ENCODE data around the gene CBFA2T2. TPM values are rescaled to one million over a fixed set of nuclear protein-coding genes. Genes with fewer than 3 reads are reported as not detected.

The CBFA2T2 gene
- total and polyA plus RNA-seq, 2 of the 4 experiments (the other 2 are of a cell fraction) = 3.8 to 6.2 TPM

GRCh38 chr20:33441142-33441955 lies 48.5 kb upstream of the CBFA2T2 start:
- Histone ChIP-seq H3K27me3 (ENCODE audit: control insufficient read depth, insufficient read depth, low read length) (no peaks in the 10 kb centered on the region), H3K36me3 (ENCODE audit: control insufficient read depth, insufficient read depth, low read length) (no peaks in the 10 kb centered on the region), H3K18ac (ENCODE audit: low read depth, low read length) (no peak overlapping the region), H2AK9ac (replicated peaks; ENCODE audit: low read depth, low read length, poor library complexity) (peak overlapping the region; percentile 29), H2BK15ac (ENCODE audit: low read depth, low read length) (no peak overlapping the region), H2BK120ac (ENCODE audit: low read depth, low read length) (no peak overlapping the region), H3K79me1 (ENCODE audit: low read depth in 1 of 2, low read length in 2 of 2) (peaks cover 4 to 22% of the 10 kb centered on the region in 2 experiments; a peak in 2 of 4 replicates), H2BK5ac (ENCODE audit: low read depth, low read length, poor library complexity, severe bottlenecking) (no peak overlapping the region), H2AK5ac (ENCODE audit: low read depth, low read length) (no peak overlapping the region), H2AFZ (replicated peaks; ENCODE audit: low read length, poor library complexity) (no peak overlapping the region), H3K9me1 (ENCODE audit: insufficient read depth, low read length) (peaks cover 10% of the 10 kb centered on the region; the same call in 1 of the 2 replicates), H3K27ac (ENCODE audit: insufficient read depth, low read length) (no peak overlapping the region), H3K4me3 (ENCODE audit: insufficient read depth, low read depth, low read length) (no peak overlapping the region), H3K4me1 (ENCODE audit: control insufficient read depth, insufficient read depth, low read length) (peaks cover 6% of the 10 kb centered on the region), H4K91ac (ENCODE audit: insufficient read depth, low read depth, low read length) (no peak overlapping the region), H3K23ac (ENCODE audit: low read depth, low read length) (no peak overlapping the region), H3K14ac (replicated peaks; ENCODE audit: low read depth, low read length) (no peak overlapping the region), H4K8ac (ENCODE audit: low read depth in 2 of 2, low read length in 2 of 2) (no peak overlapping the region), H4K5ac (ENCODE audit: low read depth, low read length) (no peak overlapping the region), H3K4ac (ENCODE audit: low read depth, low read length) (no peak overlapping the region), H3K56ac (ENCODE audit: extremely low read depth, insufficient read depth, low read length) (no peak overlapping the region), H3K9ac (ENCODE audit: low read depth, low read length) (no peak overlapping the region), H3K4me2 (ENCODE audit: low read depth, low read length) (no peak overlapping the region), H4K20me1 (ENCODE audit: insufficient read depth, low read length) (0 out of 2 replicates have a peak, but pooled peaks cover 3% of the 10 kb centered on the region), H2BK20ac (ENCODE audit: low read depth, low read length) (no peak overlapping the region), H3K9me3 (ENCODE audit: control insufficient read depth, insufficient read depth, low read length) (no peaks in the 10 kb centered on the region)
- ChIA-PET CTCF (no interaction called here), POLR2A (ENCODE audit: unreplicated experiment) (interaction anchor here (0.6 kb wide), 1 partner anchor 371 kb away, joined by 3 read pairs; no protein-coding TSS in a partner anchor)
- no peak for DNase-seq
- no peak for ATAC-seq (ENCODE audit: low read depth)
- dilution Hi-C loops (cut with HindIII; ENCODE audit: low sequenced_read_pairs, unreplicated experiment) = no loop called here
- intact Hi-C loops (cut with micrococcal nuclease) = no loop called here
- in situ Hi-C loops (cut with MboI; ENCODE audit: low sequenced_read_pairs) = no loop called here
- WGBS, 2 experiments (ENCODE audit: extremely low coverage in 2 of 2, insufficient read length in 1 of 2) = no CpG with 5 or more reads among the region's 7 CpGs
- BruUV-seq (replicated peaks) = no TSS peak
- no peak for TF ChIP-seq MXI1 (IDR thresholded peaks at IDR 0.05; ENCODE audit: borderline replicate concordance, low read depth, low read length)
- TF ChIP-seq MAZ (IDR thresholded peaks at IDR 0.05; ENCODE audit: borderline replicate concordance, low read depth, low read length) = no peak
- no peak for TF ChIP-seq CTCF (conservative IDR thresholded peaks at IDR 0.05; ENCODE audit: low read depth, low read length)
- TF ChIP-seq RFX5 (IDR thresholded peaks at IDR 0.05; ENCODE audit: low read depth, low read length) = no peak
- TF ChIP-seq NFE2L2 (IDR thresholded peaks at IDR 0.05; ENCODE audit: low read depth, low read length) = no peak
- no peak for TF ChIP-seq SMC3 (IDR thresholded peaks at IDR 0.05; ENCODE audit: low read depth, low read length)
- no peak for TF ChIP-seq CEBPB (IDR thresholded peaks at IDR 0.05; ENCODE audit: low read depth, low read length)
- TF ChIP-seq USF2 (IDR thresholded peaks at IDR 0.05; ENCODE audit: low read depth, low read length) = no peak
- no peak for TF ChIP-seq POLR2A (IDR thresholded peaks at IDR 0.05; ENCODE audit: low read depth, low read length)
- no peak for TF ChIP-seq CHD1 (IDR thresholded peaks at IDR 0.05; ENCODE audit: low read depth, low read length)
- no peak for TF ChIP-seq ELK1 (IDR thresholded peaks at IDR 0.05; ENCODE audit: borderline replicate concordance, low read depth, low read length)
- no peak for TF ChIP-seq FOS (IDR thresholded peaks at IDR 0.05; ENCODE audit: low read depth, low read length)
- TF ChIP-seq MAFK (IDR thresholded peaks at IDR 0.05; ENCODE audit: low read depth, low read length) = no peak
- no peak for TF ChIP-seq RCOR1 (IDR thresholded peaks at IDR 0.05; ENCODE audit: insufficient replicate concordance, low read length)
- TF ChIP-seq BHLHE40 (IDR thresholded peaks at IDR 0.05; ENCODE audit: low read depth, low read length) = no peak

Measured in IMR-90 (cell line).